CD4-positive, alpha-beta T cell (primary cell): ENCODE data around the gene DUSP10. TPM values are rescaled to one million over a fixed set of nuclear protein-coding genes. Genes with fewer than 3 reads are reported as not detected.

Source experiments
- ATAC-seq: fragments of 200-7000 bp; cut with Tn5 transposase; one replicate; pipeline ENCODE4 v1.10.0; 2022; ENCODE audit warnings: mild to moderate bottlenecking; ENCODE audit not compliant: poor library complexity
- CTCF ChIA-PET: fragments of 350-600 bp; sonication (Branson Sonifier 250); formaldehyde crosslinking; loops from one replicate; lab custom pipeline; 2021; ENCODE audit warnings: antibody characterized with exemption, inconsistent platforms; lab: Charles Lee
- POLR2A ChIA-PET: fragments of 350-600 bp; sonication (Branson Sonifier 250); formaldehyde crosslinking; loops from one replicate; lab custom pipeline; 2021; ENCODE audit warnings: antibody characterized with exemption, inconsistent platforms; lab: Charles Lee
- DNase-seq, 14 experiments: peaks; one replicate each; pipeline ENCODE4 v3.0.0-alpha.2; 2013 to 2020; ENCODE audit warnings: mixed read lengths in 2 of 14
- H3K27ac ChIP-seq, 2 donors: one replicate each; pipeline versions ENCODE4 v1.5.1 to v1.7.0; 2013; ENCODE audit warnings: low read length in 2 of 2, low read depth in 1 of 2, mild to moderate bottlenecking in 1 of 2
- H3K27me3 ChIP-seq, 2 experiments: 1 replicate in 1 of 2; 2 replicates in 1 of 2; pipeline versions ENCODE4 v1.6.1 to v1.7.0; 2013; ENCODE audit warnings: low read length in 2 of 2, control low read depth in 1 of 2, mild to moderate bottlenecking in 1 of 2, moderate library complexity in 1 of 2; ENCODE audit not compliant: insufficient read depth in 2 of 2, control insufficient read depth in 1 of 2
- H3K36me3 ChIP-seq: one replicate; pipeline ENCODE4 v1.6.1; 2013; ENCODE audit warnings: low read length, control low read depth; ENCODE audit not compliant: insufficient read depth
- H3K4me1 ChIP-seq: one replicate; pipeline ENCODE4 v1.6.1; 2013; ENCODE audit warnings: low read length, control low read depth; ENCODE audit not compliant: insufficient read depth
- H3K4me3 ChIP-seq: one replicate; pipeline ENCODE4 v1.5.1; 2013; ENCODE audit warnings: mild to moderate bottlenecking, low read length, moderate library complexity
- H3K9me3 ChIP-seq, 2 experiments: 1 replicate in 1 of 2; 2 replicates in 1 of 2; pipeline versions ENCODE4 v1.6.1 to v1.7.0; 2013; ENCODE audit warnings: low read length in 2 of 2, mild to moderate bottlenecking in 2 of 2, control low read depth in 1 of 2, moderate library complexity in 1 of 2; ENCODE audit not compliant: control insufficient read depth in 1 of 2, insufficient read depth in 1 of 2
- H3K27ac Mint-ChIP-seq: one replicate; pipeline ENCODE4 v1.8.0; 2020; ENCODE audit warnings: mixed read lengths
- H3K27me3 Mint-ChIP-seq: one replicate; pipeline ENCODE4 v1.8.0; 2021; ENCODE audit warnings: mixed read lengths
- H3K36me3 Mint-ChIP-seq: one replicate; pipeline ENCODE4 v1.8.0; 2021; ENCODE audit warnings: low read depth, mixed read lengths
- H3K4me1 Mint-ChIP-seq: one replicate; pipeline ENCODE4 v1.8.0; 2021; ENCODE audit warnings: low read depth, mixed read lengths
- H3K4me3 Mint-ChIP-seq: one replicate; pipeline ENCODE4 v1.8.0; 2020; ENCODE audit warnings: mild to moderate bottlenecking, mixed read lengths
- H3K9me3 Mint-ChIP-seq: one replicate; pipeline ENCODE4 v1.8.0; 2020; ENCODE audit warnings: mixed read lengths
- intact Hi-C, 2 experiments: fragments of 100-400 bp; cut with DNase I in 1 of 2; cut with micrococcal nuclease in 1 of 2; formaldehyde crosslinking; loops; one replicate each; pipeline versions ENCODE4 v1.15.1 to v1.9.0; 2023 to 2025; cut with DNase I, micrococcal nuclease
- total RNA-seq, 174 experiments: library from RNA in 2 of 174; stranded (reverse) in 2 of 174; gene quantifications; one replicate each; pipeline ENCODE4 v1.2.3 and lab custom pipeline; 2021 to 2026
- TF ChIP-seq, protein P1 (sequence below): fragments of 200-600 bp; IDR thresholded peaks from one replicate; pipeline ENCODE4 v1.8.0; 2022; ENCODE audit warnings: antibody characterized with exemption, mild to moderate bottlenecking

DUSP10 gene
- total RNA-seq, 2 experiments from 2014 or later: 66.9 to 70.9 TPM

DNA sequence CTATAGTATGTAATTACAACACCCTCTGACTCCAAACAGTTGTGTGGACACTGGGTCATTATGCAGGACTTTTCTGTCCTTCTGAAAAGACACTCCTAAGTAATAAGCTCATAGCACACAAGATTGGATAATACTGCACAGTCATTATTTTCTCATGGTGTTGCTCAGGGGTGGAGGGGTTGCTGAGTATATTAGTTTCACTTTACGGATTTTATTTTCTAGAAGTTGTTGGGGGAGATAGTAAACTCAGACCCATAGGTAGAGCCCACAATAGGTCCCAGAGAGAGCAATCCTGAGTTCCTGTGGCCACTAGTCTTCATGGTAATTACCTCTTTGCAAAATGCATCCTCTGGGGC is 53.4 kb downstream of the DUSP10 start:
- Histone ChIP-seq H3K27me3 (no peaks in the 10 kb centered on the region), H3K27ac (no peak overlapping the region), H3K4me3 (no peak overlapping the region), H3K4me1 (peaks cover 2% of the 10 kb centered on the region), H3K36me3 (no peaks in the 10 kb centered on the region), H3K9me3 (peaks cover 0 to 5% of the 10 kb centered on the region in 2 experiments)
- H3K27me3 Mint-ChIP-seq: no peaks in the 10 kb centered on the region
- TF ChIP-seq, protein P1, sequence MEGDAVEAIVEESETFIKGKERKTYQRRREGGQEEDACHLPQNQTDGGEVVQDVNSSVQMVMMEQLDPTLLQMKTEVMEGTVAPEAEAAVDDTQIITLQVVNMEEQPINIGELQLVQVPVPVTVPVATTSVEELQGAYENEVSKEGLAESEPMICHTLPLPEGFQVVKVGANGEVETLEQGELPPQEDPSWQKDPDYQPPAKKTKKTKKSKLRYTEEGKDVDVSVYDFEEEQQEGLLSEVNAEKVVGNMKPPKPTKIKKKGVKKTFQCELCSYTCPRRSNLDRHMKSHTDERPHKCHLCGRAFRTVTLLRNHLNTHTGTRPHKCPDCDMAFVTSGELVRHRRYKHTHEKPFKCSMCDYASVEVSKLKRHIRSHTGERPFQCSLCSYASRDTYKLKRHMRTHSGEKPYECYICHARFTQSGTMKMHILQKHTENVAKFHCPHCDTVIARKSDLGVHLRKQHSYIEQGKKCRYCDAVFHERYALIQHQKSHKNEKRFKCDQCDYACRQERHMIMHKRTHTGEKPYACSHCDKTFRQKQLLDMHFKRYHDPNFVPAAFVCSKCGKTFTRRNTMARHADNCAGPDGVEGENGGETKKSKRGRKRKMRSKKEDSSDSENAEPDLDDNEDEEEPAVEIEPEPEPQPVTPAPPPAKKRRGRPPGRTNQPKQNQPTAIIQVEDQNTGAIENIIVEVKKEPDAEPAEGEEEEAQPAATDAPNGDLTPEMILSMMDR: no peak
- H3K9me3 Mint-ChIP-seq: no peaks in the 10 kb centered on the region
- DNase-seq: no peak
- ChIA-PET CTCF (no interaction called here), POLR2A (interaction anchor here (1.6 to 2.2 kb wide), 3 partner anchors 10 to 53 kb away, joined by 5 to 13 read pairs (median 7); partner anchors contain the start of gene DUSP10)
- no peak for ATAC-seq
- H3K4me3 Mint-ChIP-seq: no peak overlapping the region
- no peak overlapping the region for H3K27ac Mint-ChIP-seq
- intact Hi-C loops: no loop called here
- no peaks in the 10 kb centered on the region for H3K36me3 Mint-ChIP-seq
- peaks cover 3% of the 10 kb centered on the region for H3K4me1 Mint-ChIP-seq

DNA sequence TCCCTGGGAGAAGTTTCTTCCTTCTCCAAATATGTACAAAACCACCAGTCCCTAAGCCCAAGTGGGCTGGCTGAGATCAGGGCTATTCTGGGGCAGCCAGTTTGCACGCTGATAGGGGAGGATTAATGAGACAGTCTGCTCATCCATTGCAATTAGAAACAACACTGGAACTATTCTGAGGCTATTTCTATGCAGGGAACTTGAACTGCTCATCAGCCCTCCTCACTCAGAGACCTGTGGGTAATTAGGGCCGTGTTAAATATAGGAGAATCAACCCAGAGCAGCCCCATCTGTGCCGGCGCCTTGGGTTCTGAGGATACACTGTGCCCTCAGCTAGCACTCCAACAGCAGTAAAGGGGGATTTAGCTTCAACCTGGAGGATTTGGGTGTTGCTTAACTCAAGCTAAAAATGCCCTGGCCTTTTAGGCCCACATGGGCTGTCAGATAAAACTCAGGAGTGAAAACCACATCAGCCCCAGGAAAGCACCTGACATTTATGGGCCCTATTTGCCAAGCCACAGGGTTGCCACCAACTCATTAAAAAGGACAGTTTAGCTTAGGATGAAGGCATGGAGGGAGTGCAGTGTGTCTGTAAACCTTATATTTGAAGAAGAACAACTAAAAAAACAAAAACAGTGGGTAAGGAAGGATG is 53.9 kb downstream of the DUSP10 start:
- Mint-ChIP-seq H3K9me3 (no peaks in the 10 kb centered on the region), H3K4me1 (peaks cover 3% of the 10 kb centered on the region), H3K4me3 (no peak overlapping the region), H3K27ac (no peak overlapping the region), H3K36me3 (no peaks in the 10 kb centered on the region), H3K27me3 (no peaks in the 10 kb centered on the region)
- ATAC-seq (no peak), DNase-seq (no peak)
- Histone ChIP-seq H3K36me3 (no peaks in the 10 kb centered on the region), H3K27me3 (no peaks in the 10 kb centered on the region), H3K27ac (no peak overlapping the region), H3K9me3 (no peaks in the 10 kb centered on the region), H3K4me3 (no peak overlapping the region), H3K4me1 (peaks cover 2% of the 10 kb centered on the region)
- intact Hi-C loops: no loop called here
- TF ChIP-seq, protein P1: no peak
- POLR2A ChIA-PET: interaction anchor here (1.6 to 2.0 kb wide), 2 partner anchors 11 to 54 kb away, joined by 5 to 7 read pairs; partner anchors contain the start of gene DUSP10
- CTCF ChIA-PET: no interaction called here

DNA sequence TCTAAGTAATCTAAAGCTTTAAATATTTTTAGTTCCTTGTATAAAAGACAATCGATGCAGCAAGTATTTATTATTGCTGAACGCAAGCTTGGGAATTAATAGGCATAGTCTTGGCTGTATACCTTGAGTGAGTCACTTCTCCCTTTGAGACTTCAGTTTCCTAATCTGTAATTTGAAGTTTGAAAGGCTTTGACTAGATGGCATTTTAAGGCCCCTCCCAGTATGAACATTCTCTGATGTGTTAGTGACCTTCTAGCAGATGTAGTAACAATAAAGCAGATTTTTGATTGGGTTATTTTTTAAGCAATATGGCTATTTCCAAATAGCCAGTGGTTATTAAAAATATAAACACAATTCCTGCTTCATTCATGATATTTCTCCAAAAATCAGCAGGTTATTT is 58.2 kb downstream of the DUSP10 start:
- Mint-ChIP-seq H3K4me3 (no peak overlapping the region), H3K36me3 (no peaks in the 10 kb centered on the region)
- CTCF ChIA-PET: no interaction called here

More for the DNA sequence above, 58.2 kb downstream of the DUSP10 start:
- no peak for ATAC-seq
- H3K27me3 ChIP-seq: no peaks in the 10 kb centered on the region
- H3K27me3 Mint-ChIP-seq: no peaks in the 10 kb centered on the region
- POLR2A ChIA-PET: interaction anchor here (0.6 kb wide), 1 partner anchor 59 kb away, joined by 3 read pairs; no protein-coding TSS in a partner anchor
- TF ChIP-seq, protein P1: no peak
- no peak for DNase-seq
- no peaks in the 10 kb centered on the region for H3K4me1 ChIP-seq
- no peaks in the 10 kb centered on the region for H3K36me3 ChIP-seq
- H3K9me3 ChIP-seq: no peaks in the 10 kb centered on the region
- intact Hi-C loops: no loop called here
- H3K4me1 Mint-ChIP-seq: peaks cover 3% of the 10 kb centered on the region
- H3K9me3 Mint-ChIP-seq: peaks cover 7% of the 10 kb centered on the region
- H3K27ac Mint-ChIP-seq: no peak overlapping the region
- no peak overlapping the region for H3K4me3 ChIP-seq
- H3K27ac ChIP-seq: no peak overlapping the region
